Activated naive CD4-positive, alpha-beta T cell (primary cell): ENCODE measurements around the gene FOXS1.

Experiments
- DNase-seq, 4 experiments: peaks; one replicate each; lab custom pipeline; 2025; lab: John Stamatoyannopoulos, UW

The FOXS1 gene

DNA sequence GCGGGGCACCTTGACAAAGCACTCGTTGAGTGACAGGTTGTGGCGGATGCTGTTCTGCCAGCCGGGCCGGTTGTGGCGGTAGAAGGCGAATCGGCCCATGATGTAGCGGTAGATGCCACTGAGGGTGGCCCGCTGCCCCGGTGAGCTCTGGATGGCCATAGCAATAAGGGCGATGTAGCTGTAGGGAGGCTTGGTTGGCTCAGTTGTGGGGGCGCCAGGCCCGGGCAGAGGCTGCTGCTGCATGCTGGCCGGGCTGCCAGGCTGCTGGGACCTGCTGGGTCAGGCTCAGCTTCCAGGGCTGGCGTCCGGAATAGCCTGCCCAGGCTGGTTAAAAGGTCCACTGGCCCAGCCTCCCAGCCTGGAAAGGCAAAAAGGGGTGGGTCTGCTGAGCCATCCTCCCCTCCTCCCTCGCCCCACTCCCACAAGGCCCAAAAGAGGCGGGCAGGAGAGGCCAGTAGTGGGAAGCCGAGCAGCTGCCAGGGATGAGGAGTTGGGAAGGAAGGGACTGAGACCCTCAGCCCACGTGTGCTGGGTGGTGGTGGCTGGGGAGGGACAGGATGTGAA, at the start of gene FOXS1:
Gene FOXS1, minus strand, starts transcription at position 305 of the 564 bp plus-strand sequence. Its CDS starts 62 bp downstream, at position 243.
- DNase-seq = no peak

DNA sequence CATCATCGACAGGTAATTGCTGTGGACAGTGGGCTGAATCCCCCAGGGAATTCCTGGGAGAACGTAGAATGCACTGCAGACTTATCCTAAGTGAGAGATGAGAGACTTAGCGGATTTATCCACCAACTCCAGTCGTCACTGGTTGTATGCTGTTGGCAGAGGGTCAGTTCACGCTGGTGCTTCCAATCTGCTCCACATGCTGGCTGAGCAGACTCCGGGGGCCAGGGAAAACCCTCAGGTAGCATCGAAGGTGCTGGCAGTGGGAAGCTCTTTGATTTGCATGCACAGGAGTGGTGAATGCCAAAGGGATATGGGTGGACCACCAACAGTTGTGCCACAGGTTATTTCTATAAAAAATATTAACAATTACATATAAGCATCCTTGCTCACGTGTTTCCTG, 45.2 kb upstream of the FOXS1 start:
- DNase-seq = no peak

DNA sequence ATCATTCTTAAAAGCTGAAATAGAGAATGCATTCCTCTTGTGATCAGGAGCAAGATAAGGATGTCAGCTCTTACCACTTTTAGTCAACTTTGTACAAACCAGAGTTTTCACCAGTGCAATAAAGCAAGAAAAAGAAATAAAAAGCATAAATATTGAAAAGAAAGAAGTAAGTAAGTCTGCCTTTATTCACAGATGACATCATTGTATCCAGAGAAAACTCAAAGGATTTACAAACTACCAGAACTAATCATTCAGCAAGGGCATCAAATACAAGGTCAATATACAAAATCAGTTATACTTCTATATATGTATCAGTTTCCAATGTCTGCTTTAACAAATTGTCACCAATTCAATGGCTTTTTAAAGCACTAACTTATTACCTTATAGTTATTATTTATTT, 38.4 kb upstream of the FOXS1 start:
- no peak for DNase-seq

DNA sequence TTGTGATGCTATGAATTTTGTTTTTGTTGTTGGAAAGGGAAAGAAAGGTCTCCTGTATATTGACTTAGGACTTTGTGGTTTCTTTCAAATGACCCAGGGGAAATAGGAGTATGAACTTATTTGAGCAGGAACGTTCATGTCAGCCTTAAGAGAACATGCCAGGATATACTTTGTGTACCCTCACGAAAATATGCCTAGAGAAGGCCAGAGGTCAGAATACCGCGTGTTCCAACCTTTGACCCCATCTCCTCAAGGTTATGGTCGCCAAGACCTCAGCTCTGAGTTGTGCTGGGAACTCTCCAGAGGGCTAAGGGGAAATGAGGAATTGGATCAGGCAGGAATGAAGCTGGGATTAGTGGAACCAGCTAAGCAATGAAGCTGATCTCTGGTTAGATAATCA, 36.5 kb upstream of the FOXS1 start:
- DNase-seq = no peak

DNA sequence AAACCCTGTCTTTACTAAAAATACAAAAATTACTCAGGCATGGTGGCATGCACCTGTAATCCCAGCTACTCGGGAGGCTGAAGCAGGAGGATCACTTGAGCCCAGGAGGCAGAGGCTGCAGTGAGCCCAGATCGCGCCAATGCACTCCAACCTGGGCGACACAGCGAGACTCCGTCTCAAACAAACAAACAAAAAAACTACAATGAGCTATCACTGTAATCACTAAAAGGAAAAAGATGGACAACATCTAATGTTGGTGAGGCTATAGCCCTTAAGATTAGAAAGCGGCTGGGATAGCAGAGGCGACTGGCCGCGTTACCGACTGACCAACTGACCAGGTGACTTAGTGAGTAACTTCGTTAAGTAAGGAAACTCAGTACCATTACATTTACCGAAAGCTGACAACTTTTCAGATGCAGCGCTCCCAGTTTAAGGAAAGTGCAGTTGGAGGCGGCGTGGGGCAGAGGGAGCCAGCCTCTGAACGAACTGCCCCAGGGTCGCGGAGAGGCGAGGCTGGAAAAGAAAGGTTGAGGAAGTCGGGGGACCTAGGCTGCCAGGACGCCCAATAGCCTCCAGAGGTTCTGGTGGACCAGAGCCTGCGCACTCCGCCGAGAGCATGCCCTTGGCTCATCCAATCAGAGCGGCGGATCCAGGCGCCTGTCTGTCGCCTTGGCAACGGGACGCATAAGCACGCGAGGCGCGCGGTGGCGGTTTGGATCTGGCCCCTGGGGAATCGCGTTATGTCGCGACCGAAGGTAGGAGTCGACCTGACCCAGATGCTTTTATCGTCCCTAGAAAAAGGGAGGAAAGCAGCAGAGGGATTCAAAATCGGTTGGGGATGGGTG, 34.0 kb upstream of the FOXS1 start:
- DNase-seq = peak; percentile 53 to 63 (median 54)

DNA sequence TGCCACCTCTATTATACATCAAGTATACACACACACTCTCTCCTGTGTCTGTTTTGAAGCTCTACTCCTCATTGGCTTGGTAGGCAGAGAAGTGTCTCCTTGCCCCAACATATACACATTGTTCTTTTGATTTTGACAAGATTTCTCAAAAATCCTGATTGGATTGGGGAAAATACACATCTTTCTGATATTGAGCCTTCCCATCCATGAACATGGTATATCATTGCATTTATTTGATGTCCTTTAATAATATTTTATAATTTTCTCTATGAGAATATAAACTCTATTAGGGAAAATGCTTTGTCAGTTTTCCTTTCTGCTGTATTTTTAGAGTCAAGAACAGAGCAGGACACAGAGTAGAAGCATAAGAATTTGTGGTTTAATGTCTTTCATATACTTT, 32.3 kb upstream of the FOXS1 start:
- no peak for DNase-seq

DNA sequence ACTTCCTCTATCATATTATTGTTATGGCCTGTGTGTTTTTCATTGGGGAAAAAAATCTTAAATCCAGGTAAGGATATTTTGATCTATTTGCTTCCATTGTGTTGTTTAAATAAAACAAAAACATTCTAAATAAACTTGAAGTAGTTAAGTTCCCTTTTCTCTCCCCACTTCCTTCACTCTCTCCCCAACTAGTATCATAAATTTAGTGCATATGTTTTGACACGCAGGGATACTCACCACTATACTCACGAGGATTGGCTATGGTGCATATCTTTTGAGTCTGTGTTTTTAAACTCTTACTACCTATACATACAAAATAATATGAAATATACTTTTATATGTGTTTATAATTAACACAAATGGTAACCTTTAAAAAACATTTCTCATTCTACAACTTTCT, 30.3 kb upstream of the FOXS1 start:
- DNase-seq = no peak

DNA sequence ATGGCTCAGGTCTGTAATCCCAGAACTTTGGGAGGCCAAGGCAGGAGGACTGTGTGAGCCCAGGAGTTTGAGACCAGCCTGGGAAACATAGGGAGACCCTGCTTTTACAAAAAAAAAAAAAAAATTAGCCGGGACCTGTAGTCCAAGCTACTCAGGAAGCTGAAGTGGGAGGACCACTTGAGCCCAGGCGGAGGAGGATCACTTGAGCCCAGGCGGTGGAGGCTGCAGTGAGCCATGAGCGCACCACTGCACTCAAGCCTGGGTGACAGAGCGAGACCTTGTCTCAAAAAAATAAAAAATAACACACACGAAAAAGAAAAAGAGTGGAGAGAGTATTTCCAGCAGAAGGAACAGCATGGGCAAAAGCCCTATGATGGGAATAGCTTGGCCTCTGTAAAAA, 27.0 kb upstream of the FOXS1 start:
- DNase-seq = no peak

DNA sequence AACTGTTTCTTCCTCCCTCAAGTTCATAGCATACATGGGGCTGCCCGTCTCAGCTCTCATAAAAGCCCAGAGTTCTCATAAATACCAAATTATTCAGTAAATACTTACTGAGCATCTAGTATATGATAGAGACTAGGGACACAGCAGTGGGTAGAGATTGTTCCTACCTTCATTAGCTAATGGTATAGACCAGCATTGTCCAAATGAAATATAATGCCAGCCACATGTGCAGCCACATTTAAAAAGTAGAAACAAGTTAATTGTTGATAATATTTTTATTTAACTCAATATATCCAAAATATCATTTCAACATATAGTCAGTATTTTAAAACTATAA, 26.2 kb upstream of the FOXS1 start:
- DNase-seq = no peak

DNA sequence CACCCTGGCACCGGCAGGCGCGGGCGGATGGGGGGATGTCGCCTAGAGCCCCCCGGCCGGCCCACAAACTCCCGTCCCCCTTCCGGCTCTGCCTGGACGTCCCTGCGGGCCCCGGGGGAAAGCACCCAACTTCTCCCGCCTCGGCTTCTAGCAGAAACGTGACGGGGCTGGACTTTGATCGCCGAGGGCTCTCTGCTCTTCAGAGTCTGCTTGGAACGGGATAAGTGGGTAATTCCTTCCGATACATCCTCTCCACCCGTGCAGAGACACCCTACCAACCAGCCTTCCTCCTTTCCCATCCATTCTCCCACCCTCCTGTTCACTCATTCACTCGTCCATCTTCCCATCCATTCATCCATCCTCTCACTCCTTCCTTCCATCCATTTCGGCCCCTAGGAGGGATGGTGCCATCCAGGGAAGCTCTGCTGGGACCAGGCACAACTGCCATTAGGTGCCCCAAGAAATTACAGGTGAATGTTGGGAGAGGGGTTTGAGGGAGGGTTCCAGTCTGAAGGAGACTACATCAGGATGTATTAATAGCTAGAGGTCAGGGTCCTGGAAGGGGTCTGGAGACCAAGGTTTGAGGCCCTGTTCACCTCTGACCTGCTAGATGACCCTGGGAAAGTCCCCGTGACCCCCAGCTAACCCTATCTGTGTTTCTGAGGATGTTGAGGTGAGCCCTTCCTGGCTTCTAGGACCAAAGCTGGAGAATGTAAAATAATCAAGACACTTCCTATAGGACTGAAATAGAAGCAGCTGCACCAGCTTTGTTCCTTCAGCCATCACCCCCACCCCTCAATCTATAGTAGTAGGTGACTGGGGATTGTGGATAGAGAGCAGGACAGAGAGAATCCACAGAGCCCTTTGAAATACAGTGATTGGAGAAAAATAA, 25.6 kb upstream of the FOXS1 start:
- no peak for DNase-seq

DNA sequence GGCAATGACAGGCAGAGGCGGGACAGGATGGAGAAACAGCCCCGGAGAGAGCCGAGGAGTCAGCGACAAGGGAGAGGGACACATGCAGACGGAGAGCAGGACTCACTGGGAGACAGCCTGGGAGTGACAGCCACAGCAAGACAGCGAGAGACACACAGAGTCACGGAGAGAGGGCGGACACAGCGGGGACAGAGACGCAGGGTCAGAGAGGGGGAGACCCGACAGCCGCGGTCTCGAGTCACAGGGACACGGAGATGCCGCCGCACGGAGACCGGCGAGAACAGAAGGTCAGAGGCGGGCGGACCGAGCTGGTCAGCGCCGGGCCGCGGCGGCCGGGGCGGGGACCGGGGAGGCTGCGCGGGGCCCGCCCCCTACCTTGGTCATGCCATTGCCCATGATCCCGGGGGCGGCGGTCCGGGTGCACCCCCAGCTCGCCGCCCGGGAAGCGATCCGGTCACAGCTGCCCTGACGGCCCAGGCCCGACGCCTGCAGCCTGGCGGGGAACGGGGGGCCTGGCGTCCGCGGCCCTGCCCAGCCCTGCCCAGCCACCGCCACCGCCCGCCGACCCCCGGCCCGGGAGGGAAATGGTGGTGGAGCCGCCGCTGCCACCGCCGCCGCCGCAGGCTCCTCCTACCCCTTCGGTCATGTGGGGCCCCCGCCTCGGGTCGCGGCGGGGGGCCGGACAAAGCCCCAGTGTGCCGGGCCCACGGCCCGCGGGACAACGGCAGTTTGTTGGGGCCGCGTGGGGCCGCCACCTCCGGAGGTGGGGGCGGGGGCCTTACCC, 24.7 kb upstream of the FOXS1 start, which contains the start of the genes DUSP15 and TTLL9:
Gene DUSP15, minus strand, starts transcription at position 586 of the 784 bp plus-strand sequence. Its CDS starts 190 bp downstream, at position 396.
Gene TTLL9, plus strand, starts transcription at position 693 of the 784 bp plus-strand sequence. CDS start 493 bp downstream, outside the sequence.
- peak in 1 of 4 experiments; percentile 2 for DNase-seq

DNA sequence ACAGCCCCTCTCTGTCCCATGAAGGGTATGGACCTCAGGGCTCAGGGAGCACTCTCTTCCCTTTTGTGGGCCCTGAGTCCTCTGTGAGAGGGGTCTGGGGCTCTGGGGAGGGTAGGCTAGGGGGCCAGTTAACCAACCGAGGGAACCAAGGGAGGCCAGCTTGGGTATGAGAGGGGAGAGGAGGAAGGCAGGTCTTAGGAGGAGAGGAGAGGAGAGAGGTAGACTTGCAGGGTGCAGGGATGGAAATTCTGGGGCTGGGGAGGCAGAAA, 24.2 kb upstream of the FOXS1 start:
- DNase-seq = no peak

DNA sequence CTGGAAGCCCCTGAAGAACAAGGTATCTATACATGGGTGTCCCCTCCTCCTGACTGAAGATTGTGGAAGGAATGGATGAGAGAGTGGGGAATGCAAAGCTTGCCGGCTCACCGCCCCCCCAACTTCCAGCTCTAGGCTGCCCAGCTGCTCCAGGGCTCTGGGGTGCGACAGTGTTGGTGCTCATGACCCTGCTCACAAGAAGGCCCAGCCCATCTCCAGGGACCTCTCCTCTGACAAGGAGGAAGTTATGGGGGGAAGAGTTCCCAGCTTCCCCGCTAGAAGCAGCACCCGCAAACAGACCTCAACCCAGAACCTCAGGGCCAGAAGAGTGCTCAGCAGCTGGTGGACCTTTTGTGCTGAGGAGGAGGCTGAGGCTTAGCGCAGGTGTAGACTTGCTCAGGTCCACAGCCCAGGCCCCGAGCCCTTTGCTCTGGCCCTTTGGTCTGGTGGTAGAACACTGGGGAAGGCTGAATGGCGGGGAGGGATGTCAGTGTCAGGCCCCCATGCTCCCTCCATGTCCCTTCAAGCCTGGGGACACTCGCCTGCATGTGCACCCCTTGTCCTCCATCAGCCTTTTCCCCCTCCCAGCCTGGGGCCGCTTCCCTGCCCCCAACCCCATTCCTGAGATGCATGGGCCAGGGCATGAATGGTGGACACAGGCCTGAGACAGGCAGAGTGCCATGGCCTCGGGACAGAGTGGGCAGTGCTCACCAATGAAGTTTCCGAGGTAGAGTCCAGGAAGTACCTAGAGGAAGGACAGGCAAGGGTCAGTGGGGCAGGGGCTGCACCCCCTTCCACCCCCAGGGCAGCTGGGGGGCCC, 23.7 kb upstream of the FOXS1 start:
- DNase-seq = no peak

DNA sequence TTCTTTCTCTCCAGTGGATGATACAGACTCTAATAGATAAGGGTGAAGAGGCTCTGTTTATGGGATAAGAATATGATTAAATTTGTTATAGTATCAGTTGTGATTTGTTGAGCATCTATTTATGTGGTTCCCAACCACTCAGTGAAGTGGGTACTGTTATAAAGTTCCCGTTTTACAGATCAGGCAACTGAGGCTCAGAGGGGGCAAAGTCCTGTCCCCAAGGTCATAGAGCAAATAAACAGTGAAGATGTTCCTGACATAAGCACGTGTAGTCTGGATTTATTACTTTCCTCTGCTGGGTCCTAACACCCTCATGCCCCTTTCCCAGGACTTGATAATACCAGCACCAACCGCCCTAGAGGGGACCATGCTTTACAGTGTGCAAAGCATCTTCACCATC, 20.8 kb upstream of the FOXS1 start:
- no peak for DNase-seq

DNA sequence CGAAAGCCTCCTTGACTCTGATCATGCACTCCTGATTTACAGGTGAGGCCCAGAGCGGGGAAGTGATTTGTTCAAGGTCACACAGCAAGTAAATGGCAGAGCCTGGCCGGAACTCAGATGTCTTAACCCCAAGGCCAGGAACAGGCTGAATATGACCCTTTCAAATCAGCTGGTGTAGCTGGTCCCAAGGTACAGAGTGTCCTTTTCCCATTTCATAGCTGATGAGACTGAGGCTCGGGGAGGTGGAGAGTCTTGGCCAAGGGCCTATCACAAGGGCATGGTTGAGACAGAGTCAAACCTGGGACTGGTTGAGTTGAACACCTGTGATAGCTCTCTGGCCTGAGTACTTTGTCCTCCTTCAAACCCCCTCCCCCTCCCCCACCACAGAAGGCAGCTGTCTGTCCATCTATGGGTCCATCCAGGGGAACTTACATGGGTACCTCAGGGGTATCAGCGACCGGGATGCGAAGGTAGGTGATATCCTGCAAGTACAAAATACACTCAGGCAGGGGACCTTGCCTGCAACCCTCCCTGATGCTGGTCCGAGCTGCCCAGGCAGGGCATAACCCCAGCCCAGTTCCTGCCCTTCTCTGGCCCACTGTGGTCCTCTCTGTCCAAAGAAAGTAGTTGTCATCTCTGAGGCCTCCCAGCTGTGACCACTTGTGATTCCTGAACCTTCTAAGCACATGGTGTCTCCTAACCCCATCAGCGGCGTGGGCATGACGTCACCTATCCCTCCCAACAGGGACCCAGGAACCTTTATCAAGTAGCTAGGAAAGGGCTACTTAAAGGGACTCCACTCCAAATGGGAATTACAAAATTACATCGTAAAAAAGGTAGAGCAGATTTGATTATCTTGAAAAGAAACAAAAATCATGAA, 19.4 kb upstream of the FOXS1 start:
- no peak for DNase-seq

DNA sequence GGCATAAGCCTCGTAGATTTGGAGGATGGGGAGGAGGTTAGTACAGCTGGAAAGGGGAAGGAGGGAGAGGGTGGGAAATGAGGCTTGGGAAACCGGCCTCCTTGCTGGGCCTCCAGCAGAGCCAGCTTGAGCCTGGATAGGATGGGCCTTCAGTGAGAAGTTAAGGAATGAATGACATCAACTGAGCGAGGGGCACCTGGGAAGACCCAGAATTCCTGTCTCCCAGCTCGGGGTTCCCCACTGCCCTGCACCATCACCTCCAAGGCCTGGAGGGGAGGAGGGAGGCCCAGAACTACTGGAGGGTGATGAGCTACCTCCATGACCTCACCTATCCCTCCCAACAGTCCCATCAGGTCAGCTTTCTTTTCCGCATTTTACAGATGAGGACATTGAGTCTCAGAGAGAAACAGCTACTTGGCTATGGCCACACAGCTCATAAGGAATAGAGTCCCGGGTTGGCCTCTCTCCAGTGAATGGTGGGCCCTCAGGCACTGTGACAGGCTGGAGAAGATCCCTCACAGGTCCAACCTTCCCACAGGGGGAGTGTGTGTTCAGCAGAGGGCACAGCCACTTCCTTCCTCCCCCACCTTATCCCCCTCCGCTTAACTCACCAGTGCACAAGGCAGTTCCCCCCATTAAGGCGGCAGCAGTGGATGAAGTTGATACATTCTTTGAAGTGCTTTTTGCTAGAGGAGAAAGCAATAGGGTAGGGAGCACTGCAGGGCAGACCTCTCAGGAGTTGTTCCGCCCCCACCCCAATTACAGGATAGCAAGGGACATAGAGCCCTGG, 18.1 kb upstream of the FOXS1 start:
- DNase-seq = no peak

DNA sequence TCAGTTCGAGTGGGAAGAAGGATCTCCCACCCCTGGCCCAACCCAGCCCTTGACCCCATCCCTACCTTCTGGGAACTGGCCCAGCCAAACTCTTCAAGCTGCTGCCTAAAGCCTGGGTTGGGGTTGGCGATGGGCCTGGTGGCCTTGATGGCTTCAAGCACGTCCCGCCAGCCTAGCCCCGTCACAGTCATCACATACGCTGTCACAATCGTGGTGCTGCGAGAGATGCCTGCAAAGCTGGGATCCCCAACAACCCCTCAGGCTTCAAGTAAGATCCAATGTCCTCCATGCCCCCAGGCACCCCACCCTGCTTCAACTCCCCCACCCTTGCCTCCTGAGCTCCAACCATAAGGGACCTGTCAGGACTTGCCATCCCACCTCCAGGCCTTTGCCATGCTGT, 17.1 kb upstream of the FOXS1 start:
- no peak for DNase-seq

DNA sequence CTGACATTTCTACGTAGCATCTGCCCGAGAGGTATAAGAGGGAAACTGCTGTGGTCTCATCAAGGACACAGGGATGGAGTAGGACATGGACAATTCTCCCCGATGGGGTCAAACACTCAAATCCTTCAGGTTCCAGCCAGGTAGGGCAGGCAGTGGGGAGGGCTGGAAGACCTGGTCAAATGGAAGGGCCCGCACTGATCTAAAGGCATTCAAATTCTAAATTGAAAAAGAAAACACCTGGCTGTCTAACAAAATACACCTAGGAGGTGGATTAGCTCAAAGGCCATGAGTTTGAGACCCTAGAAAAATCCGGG, 16.7 kb upstream of the FOXS1 start:
- DNase-seq = no peak

DNA sequence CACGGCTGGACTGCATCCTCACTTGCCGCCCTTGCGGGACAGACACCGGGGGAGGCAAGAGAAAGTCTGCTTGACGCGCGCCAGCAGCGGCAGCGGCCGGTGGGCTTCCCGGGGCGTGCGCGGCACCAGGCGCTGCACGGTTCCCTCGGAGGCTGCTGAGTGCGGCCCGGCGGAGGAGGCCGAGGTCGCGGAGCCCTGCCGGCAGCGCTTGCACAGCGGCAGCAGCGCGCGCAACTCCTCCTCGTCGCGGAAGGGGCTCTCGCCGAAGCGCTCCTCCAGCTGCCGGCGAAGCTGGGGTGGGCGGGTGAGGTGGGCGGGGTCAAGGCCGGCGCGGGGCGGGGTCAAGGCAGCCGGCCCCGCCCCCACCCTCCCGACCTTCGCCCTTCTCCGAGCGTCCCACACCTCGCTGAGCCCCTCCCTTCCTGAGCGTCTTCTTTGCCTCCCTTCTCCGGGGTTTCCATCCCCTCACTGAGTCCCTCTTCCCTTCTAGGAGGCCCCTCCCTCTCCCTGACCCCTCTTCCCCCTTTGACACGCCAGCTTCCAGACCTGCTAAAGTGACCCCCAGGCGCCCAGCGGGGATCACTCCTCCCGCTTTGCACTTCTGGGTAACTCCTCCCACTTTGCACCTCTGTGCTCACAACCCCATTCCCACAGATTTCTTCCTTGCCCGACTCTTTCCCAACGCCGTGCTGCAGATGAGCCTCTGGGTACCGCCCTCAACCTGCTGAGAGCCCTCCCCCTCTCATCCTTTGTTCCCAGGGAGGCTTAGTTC, 16.2 kb upstream of the FOXS1 start:
- peak in 3 of 4 experiments; percentile 22 to 57 (median 29) for DNase-seq
